Measurements from ENCODE around the gene SLC6A19. TPM values are rescaled to one million over a fixed set of nuclear protein-coding genes. Genes with fewer than 3 reads are reported as not detected.

Gene SLC6A19
- total and polyA plus RNA-seq, 2 of the 13 experiments (the other 11 are each of a cell fraction or from before 2014, with no cell fraction given), result 0.02 TPM; not detected in 1

- peak; percentile 77; the same call in 1 of the 2 replicates for TF ChIP-seq CSRNP1 (CRISPR knock-in tag; IDR thresholded peaks at IDR 0.05)
- TF ChIP-seq ZNF770 (CRISPR knock-in tag; IDR thresholded peaks at IDR 0.05), result no peak
- peak; percentile 42 to 50; a peak in 1 of 4 replicates for TF ChIP-seq HMGXB4 (CRISPR knock-in tag; IDR thresholded peaks at IDR 0.05; ENCODE audit: borderline replicate concordance in 1 of 2, low read depth in 1 of 2)
- TF ChIP-seq ZGPAT (CRISPR knock-in tag; IDR thresholded peaks at IDR 0.05), result 0 out of 2 replicates have a peak, but pooled peaks have one; percentile 60
- peak; percentile 22; the same call in 1 of the 2 replicates for TF ChIP-seq ZIK1 (CRISPR knock-in tag; IDR thresholded peaks at IDR 0.05; ENCODE audit: borderline replicate concordance, low read depth)
- TF ChIP-seq PITX1 (CRISPR knock-in tag; IDR thresholded peaks at IDR 0.05), result peak; percentile 89
- TF ChIP-seq ZNF816 (CRISPR knock-in tag; IDR thresholded peaks at IDR 0.05; ENCODE audit: borderline replicate concordance), result no peak
- 0 out of 2 replicates have a peak, but pooled peaks have one; percentile 23 for TF ChIP-seq ZBTB38 (CRISPR knock-in tag; IDR thresholded peaks at IDR 0.05)
- TF ChIP-seq KDM6A (CRISPR knock-in tag; IDR thresholded peaks at IDR 0.05; ENCODE audit: low read depth), result 0 out of 2 replicates have a peak, but pooled peaks have one; percentile 9
- TF ChIP-seq MED13 (CRISPR knock-in tag; IDR thresholded peaks at IDR 0.05), result peak; percentile 81; the same call in 1 of the 2 replicates
- peak; percentile 91 for TF ChIP-seq TEAD3 (CRISPR knock-in tag; optimal IDR thresholded peaks at IDR 0.05; ENCODE audit: borderline replicate concordance)
- peak; percentile 51; the same call in 1 of the 2 replicates for TF ChIP-seq HINFP (CRISPR knock-in tag; IDR thresholded peaks at IDR 0.05; ENCODE audit: low read depth)
- no peak for TF ChIP-seq FOXA1 (IDR thresholded peaks at IDR 0.05)
- TF ChIP-seq FOXA1 (CRISPR knock-in tag; IDR thresholded peaks at IDR 0.05), result peak; percentile 80
- peak; percentile 55; the same call in 1 of the 2 replicates for TF ChIP-seq IKZF5 (CRISPR knock-in tag; IDR thresholded peaks at IDR 0.05)
- TF ChIP-seq MLX (CRISPR knock-in tag; IDR thresholded peaks at IDR 0.05), result peak; percentile 74
- TF ChIP-seq BCL6 (CRISPR knock-in tag; IDR thresholded peaks at IDR 0.05), result peak; percentile 94
Measured at GRCh38 chr5:1185629-1186350, 15.6 kb upstream of the SLC6A19 start (continued).

Measured in HepG2 (cell line).